Measurements from ENCODE around the gene CDYL.

The CDYL gene

DNA sequence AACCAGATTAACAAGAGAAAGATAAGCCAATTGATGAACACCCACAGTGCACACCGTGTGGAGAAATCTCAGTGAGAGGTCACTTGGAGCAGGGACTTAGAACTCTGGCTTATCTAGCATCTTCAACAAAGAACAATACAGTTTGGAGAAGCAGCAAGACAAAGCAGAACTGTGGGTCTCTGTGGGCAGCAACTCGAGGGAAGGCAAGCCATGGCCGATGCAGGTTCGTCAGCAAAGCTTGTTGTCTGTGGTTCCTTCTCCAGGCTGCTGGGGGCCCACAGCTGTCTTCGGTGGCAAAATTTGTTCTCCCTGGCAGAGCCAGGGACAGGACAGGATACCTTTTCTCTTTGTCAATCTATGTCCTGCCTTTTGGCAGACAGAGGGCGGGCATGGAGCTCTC, 205.6 kb downstream of the CDYL start:
- no peak overlapping the region for H3K4me3 ChIP-seq (ENCODE audit: low read depth, low read length, poor library complexity, severe bottlenecking)
- no peaks in the 10 kb centered on the region for H3K36me3 ChIP-seq (ENCODE audit: insufficient read depth, low read length)
- TF ChIP-seq, protein P1, sequence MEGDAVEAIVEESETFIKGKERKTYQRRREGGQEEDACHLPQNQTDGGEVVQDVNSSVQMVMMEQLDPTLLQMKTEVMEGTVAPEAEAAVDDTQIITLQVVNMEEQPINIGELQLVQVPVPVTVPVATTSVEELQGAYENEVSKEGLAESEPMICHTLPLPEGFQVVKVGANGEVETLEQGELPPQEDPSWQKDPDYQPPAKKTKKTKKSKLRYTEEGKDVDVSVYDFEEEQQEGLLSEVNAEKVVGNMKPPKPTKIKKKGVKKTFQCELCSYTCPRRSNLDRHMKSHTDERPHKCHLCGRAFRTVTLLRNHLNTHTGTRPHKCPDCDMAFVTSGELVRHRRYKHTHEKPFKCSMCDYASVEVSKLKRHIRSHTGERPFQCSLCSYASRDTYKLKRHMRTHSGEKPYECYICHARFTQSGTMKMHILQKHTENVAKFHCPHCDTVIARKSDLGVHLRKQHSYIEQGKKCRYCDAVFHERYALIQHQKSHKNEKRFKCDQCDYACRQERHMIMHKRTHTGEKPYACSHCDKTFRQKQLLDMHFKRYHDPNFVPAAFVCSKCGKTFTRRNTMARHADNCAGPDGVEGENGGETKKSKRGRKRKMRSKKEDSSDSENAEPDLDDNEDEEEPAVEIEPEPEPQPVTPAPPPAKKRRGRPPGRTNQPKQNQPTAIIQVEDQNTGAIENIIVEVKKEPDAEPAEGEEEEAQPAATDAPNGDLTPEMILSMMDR (IDR thresholded peaks at IDR 0.05; ENCODE audit: low read length): no peak
- TF ChIP-seq EZH2 (IDR thresholded peaks at IDR 0.05; ENCODE audit: borderline replicate concordance, low read length): no peak
- H3F3A ChIP-seq (ENCODE audit: insufficient read depth, low read length): no peaks in the 10 kb centered on the region
- H3K9ac ChIP-seq (ENCODE audit: low read length): no peak overlapping the region
- H3K9me2 ChIP-seq (ENCODE audit: low read depth, low read length): no peaks in the 10 kb centered on the region
- H3K4me1 ChIP-seq (ENCODE audit: insufficient read depth, low read length, severe bottlenecking): no peaks in the 10 kb centered on the region
- no peak overlapping the region for H3K4me2 ChIP-seq (ENCODE audit: low read length)
- H3K9me3 ChIP-seq (ENCODE audit: low read length): no peaks in the 10 kb centered on the region
- no peak overlapping the region for H2AFZ ChIP-seq (ENCODE audit: low read length)
- H3K79me2 ChIP-seq (ENCODE audit: insufficient read depth, low read length): no peaks in the 10 kb centered on the region
- H3K27ac ChIP-seq (ENCODE audit: low read depth, low read length, poor library complexity, severe bottlenecking): no peak overlapping the region
- H3K27me3 ChIP-seq (ENCODE audit: insufficient read depth, low read length): no peaks in the 10 kb centered on the region; the same call in 1 of the 2 replicates
- no peaks in the 10 kb centered on the region for H4K20me1 ChIP-seq (ENCODE audit: insufficient read depth, low read length)

DNA sequence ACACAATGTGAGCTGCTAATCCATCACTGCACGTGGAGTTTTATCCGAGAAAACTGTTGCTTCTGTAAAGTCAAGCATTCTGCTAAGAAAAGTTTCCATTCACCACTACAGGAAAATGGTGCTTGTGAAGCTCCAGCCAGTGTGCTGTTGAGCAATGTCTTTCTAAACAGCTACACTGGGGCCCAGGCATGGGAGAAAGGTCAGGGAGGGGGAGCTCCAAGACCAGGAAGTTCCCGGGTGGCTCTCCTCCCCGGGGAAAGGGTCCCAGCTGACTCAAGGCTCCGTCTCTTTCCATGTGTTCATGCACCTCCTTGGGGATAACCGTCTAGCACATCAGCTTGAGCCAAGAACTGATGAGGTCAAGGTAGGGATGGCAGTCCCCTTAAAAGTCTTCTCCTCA, 207.1 kb downstream of the CDYL start:
- no peak overlapping the region for H3K4me2 ChIP-seq (ENCODE audit: low read length)
- H3K27ac ChIP-seq (ENCODE audit: low read depth, low read length, poor library complexity, severe bottlenecking): no peak overlapping the region
- no peaks in the 10 kb centered on the region for H3F3A ChIP-seq (ENCODE audit: insufficient read depth, low read length)
- H3K9me3 ChIP-seq (ENCODE audit: low read length): no peaks in the 10 kb centered on the region
- no peaks in the 10 kb centered on the region for H3K4me1 ChIP-seq (ENCODE audit: insufficient read depth, low read length, severe bottlenecking)
- H3K79me2 ChIP-seq (ENCODE audit: insufficient read depth, low read length): no peaks in the 10 kb centered on the region
- no peak overlapping the region for H3K4me3 ChIP-seq (ENCODE audit: low read depth, low read length, poor library complexity, severe bottlenecking)
- H3K27me3 ChIP-seq (ENCODE audit: insufficient read depth, low read length): no peaks in the 10 kb centered on the region; the same call in 1 of the 2 replicates
- H3K9ac ChIP-seq (ENCODE audit: low read length): no peak overlapping the region
- no peaks in the 10 kb centered on the region for H4K20me1 ChIP-seq (ENCODE audit: insufficient read depth, low read length)
- TF ChIP-seq, protein P1 (IDR thresholded peaks at IDR 0.05; ENCODE audit: low read length): no peak
- TF ChIP-seq EZH2 (IDR thresholded peaks at IDR 0.05; ENCODE audit: borderline replicate concordance, low read length): no peak
- no peaks in the 10 kb centered on the region for H3K36me3 ChIP-seq (ENCODE audit: insufficient read depth, low read length)
- H3K9me2 ChIP-seq (ENCODE audit: low read depth, low read length): no peaks in the 10 kb centered on the region
- no peak overlapping the region for H2AFZ ChIP-seq (ENCODE audit: low read length)

DNA sequence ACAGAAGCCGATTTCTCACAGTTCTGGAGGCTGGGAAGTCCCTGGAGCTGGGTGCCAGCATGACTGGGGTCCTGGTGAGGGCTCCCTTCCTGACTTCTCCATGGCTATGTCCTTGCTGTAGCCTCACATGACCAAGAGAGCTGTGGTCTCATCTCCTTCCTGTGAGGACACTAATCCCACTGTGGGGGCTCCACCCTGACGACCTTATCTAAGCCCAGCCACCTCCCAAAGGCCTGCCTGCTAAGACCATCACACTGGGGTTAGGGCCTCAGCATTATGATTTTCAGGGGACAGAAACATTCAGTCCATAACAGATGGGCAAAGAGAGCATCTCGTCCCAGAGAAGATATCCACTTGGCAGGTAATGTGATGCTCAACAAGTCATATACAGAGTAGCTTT, 210.8 kb downstream of the CDYL start:
- Histone ChIP-seq H3K9me3 (ENCODE audit: low read length) (no peaks in the 10 kb centered on the region), H2AFZ (ENCODE audit: low read length) (no peak overlapping the region), H3K9me2 (ENCODE audit: low read depth, low read length) (no peaks in the 10 kb centered on the region), H3K36me3 (ENCODE audit: insufficient read depth, low read length) (no peaks in the 10 kb centered on the region), H3K4me2 (ENCODE audit: low read length) (no peak overlapping the region), H3K79me2 (ENCODE audit: insufficient read depth, low read length) (no peaks in the 10 kb centered on the region), H4K20me1 (ENCODE audit: insufficient read depth, low read length) (no peaks in the 10 kb centered on the region), H3K27ac (ENCODE audit: low read depth, low read length, poor library complexity, severe bottlenecking) (no peak overlapping the region), H3F3A (ENCODE audit: insufficient read depth, low read length) (no peaks in the 10 kb centered on the region), H3K4me1 (ENCODE audit: insufficient read depth, low read length, severe bottlenecking) (no peaks in the 10 kb centered on the region), H3K27me3 (ENCODE audit: insufficient read depth, low read length) (no peaks in the 10 kb centered on the region), H3K9ac (ENCODE audit: low read length) (no peak overlapping the region), H3K4me3 (ENCODE audit: low read depth, low read length, poor library complexity, severe bottlenecking) (no peak overlapping the region)
- TF ChIP-seq EZH2 (IDR thresholded peaks at IDR 0.05; ENCODE audit: borderline replicate concordance, low read length): no peak
- TF ChIP-seq, protein P1 (IDR thresholded peaks at IDR 0.05; ENCODE audit: low read length): no peak
